PC-9 (cell line): ENCODE results near the gene KRTAP21-3. TPM values are rescaled to one million over a fixed set of nuclear protein-coding genes. Genes with fewer than 3 reads are reported as not detected.

ENCODE experiments used
- BruUV-seq: library from RNA; stranded (reverse); fragments of 400-500 nt; replicated peaks from 2 replicates; lab custom pipeline; 2021; lab: Mats Ljungman, UMichigan
- CTCF ChIA-PET: fragments of 300-600 bp; sonication (Branson Sonifier 250); formaldehyde crosslinking; loops from one replicate; lab custom pipeline; 2022; ENCODE audit warnings: antibody characterized with exemption; lab: Charles Lee
- POLR2A ChIA-PET: fragments of 300-600 bp; sonication (Branson Sonifier 250); formaldehyde crosslinking; loops from one replicate; lab custom pipeline; 2022; ENCODE audit warnings: antibody characterized with exemption; ENCODE audit not compliant: unreplicated experiment; lab: Charles Lee
- DNase-seq, 2 experiments: peaks; one replicate each; pipeline versions ENCODE4 v3.0.0 to v3.0.0-alpha.2; 2015 to 2022; ENCODE audit warnings: mixed read lengths in 1 of 2
- H2AFZ ChIP-seq: fragments of 200-600 bp; sonication (generic); 2 replicates; pipeline ENCODE4 v1.8.1; 2017; ENCODE audit warnings: antibody characterized with exemption
- H3F3A ChIP-seq: fragments of 200-600 bp; sonication (generic); 2 replicates; pipeline ENCODE4 v1.8.1; 2017; ENCODE audit warnings: antibody characterized with exemption, mild to moderate bottlenecking, low read depth; ENCODE audit not compliant: insufficient read depth
- H3K27ac ChIP-seq: fragments of 200-600 bp; sonication (generic); 2 replicates; pipeline ENCODE4 v1.6.1; 2016; ENCODE audit warnings: mixed run types
- H3K27me3 ChIP-seq: fragments of 200-600 bp; sonication (generic); 2 replicates; pipeline ENCODE4 v1.6.1; 2016; ENCODE audit warnings: low read depth, mixed run types; ENCODE audit not compliant: insufficient read depth
- H3K36me3 ChIP-seq: fragments of 200-600 bp; sonication (generic); 2 replicates; pipeline ENCODE4 v1.6.1; 2016; ENCODE audit warnings: low read depth, mixed run types
- H3K4me1 ChIP-seq: fragments of 200-600 bp; sonication (generic); replicated peaks from 2 replicates; pipeline ENCODE4 v1.6.1; 2016; ENCODE audit warnings: mixed run types; ENCODE audit not compliant: insufficient read depth
- H3K4me2 ChIP-seq: fragments of 200-600 bp; sonication (generic); 2 replicates; pipeline ENCODE4 v1.6.1; 2017; ENCODE audit warnings: mixed run types
- H3K4me3 ChIP-seq: fragments of 200-600 bp; sonication (generic); 2 replicates; pipeline ENCODE4 v1.6.1; 2016; ENCODE audit warnings: mixed run types
- H3K79me2 ChIP-seq: fragments of 200-600 bp; sonication (generic); 2 replicates; pipeline ENCODE4 v1.6.1; 2017; ENCODE audit warnings: low read depth, mixed run types
- H3K9me2 ChIP-seq: fragments of 200-600 bp; sonication (generic); 2 replicates; pipeline ENCODE4 v1.8.1; 2017; ENCODE audit warnings: mild to moderate bottlenecking; ENCODE audit not compliant: insufficient read depth
- H3K9me3 ChIP-seq: fragments of 200-600 bp; sonication (generic); 2 replicates; pipeline ENCODE4 v1.8.1; 2016; ENCODE audit warnings: low read depth; ENCODE audit not compliant: insufficient read depth
- H4K20me1 ChIP-seq: fragments of 200-600 bp; sonication (generic); 2 replicates; pipeline ENCODE4 v1.8.1; 2017; ENCODE audit not compliant: insufficient read depth
- EZH2 ChIP-seq: fragments of 200-600 bp; sonication (generic); IDR thresholded peaks from 2 replicates; pipeline ENCODE4 v1.8.0; 2017; ENCODE audit warnings: antibody characterized with exemption, low read depth
- intact Hi-C: fragments of 100-400 bp; cut with micrococcal nuclease; formaldehyde crosslinking; loops from one replicate; pipeline ENCODE4 v1.10.0; 2022; ENCODE audit not compliant: unreplicated experiment
- total RNA-seq: library from RNA; stranded (reverse); gene quantifications from 2 replicates; pipeline ENCODE4 v1.2.3, GENCODE V29; 2021
- TF ChIP-seq, protein P1 (sequence below): fragments of 200-600 bp; sonication (generic); conservative IDR thresholded peaks from 2 replicates; pipeline ENCODE4 v1.6.1; 2017; ENCODE audit warnings: mixed run types, antibody characterized with exemption, mild to moderate bottlenecking, moderate library complexity

KRTAP21-3 gene
- total RNA-seq, 1 experiment from 2014 or later: not detected

DNA sequence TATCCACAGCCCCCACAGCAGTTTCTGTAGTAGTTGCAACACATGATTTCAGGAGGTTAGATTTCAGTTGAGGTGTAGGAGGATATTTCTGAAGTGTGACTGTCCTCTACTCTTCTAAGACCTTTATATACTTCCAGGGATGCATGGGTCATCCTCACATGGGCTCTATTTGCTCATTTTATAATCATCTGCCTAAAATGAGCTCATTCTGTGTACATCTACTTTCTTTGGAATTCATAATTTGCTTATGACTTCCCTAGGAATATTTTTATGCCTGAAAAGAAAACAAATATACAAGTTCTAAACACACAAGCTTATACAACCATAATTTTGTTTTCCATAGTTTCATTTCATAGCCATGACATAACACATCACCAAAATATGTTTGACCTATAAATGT, 28.6 kb upstream of the KRTAP21-3 start, which contains the start of gene KRTAP21-2:
Gene KRTAP21-2 (minus strand): TSS at position 101 of the 400 bp plus-strand sequence. CDS start 57 bp downstream, at position 44.
- Histone ChIP-seq H3F3A (no peaks in the 10 kb centered on the region), H3K27me3 (no peaks in the 10 kb centered on the region), H2AFZ (no peak within 1 kb of the TSS), H3K36me3 (no peaks in the 10 kb centered on the region), H3K9me2 (no peaks in the 10 kb centered on the region), H3K27ac (no peak within 1 kb of the TSS), H3K9me3 (no peaks in the 10 kb centered on the region), H3K4me1 (no peaks in the 10 kb centered on the region), H4K20me1 (no peaks in the 10 kb centered on the region), H3K79me2 (no peaks in the 10 kb centered on the region), H3K4me2 (no peak within 1 kb of the TSS), H3K4me3 (no peak within 1 kb of the TSS)
- TF ChIP-seq EZH2: no peak
- TF ChIP-seq, protein P1, sequence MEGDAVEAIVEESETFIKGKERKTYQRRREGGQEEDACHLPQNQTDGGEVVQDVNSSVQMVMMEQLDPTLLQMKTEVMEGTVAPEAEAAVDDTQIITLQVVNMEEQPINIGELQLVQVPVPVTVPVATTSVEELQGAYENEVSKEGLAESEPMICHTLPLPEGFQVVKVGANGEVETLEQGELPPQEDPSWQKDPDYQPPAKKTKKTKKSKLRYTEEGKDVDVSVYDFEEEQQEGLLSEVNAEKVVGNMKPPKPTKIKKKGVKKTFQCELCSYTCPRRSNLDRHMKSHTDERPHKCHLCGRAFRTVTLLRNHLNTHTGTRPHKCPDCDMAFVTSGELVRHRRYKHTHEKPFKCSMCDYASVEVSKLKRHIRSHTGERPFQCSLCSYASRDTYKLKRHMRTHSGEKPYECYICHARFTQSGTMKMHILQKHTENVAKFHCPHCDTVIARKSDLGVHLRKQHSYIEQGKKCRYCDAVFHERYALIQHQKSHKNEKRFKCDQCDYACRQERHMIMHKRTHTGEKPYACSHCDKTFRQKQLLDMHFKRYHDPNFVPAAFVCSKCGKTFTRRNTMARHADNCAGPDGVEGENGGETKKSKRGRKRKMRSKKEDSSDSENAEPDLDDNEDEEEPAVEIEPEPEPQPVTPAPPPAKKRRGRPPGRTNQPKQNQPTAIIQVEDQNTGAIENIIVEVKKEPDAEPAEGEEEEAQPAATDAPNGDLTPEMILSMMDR: no peak
- CTCF ChIA-PET: no interaction called here
- no peak for DNase-seq
- intact Hi-C loops: no loop called here
- no TSS peak for BruUV-seq
- POLR2A ChIA-PET: no interaction called here

DNA sequence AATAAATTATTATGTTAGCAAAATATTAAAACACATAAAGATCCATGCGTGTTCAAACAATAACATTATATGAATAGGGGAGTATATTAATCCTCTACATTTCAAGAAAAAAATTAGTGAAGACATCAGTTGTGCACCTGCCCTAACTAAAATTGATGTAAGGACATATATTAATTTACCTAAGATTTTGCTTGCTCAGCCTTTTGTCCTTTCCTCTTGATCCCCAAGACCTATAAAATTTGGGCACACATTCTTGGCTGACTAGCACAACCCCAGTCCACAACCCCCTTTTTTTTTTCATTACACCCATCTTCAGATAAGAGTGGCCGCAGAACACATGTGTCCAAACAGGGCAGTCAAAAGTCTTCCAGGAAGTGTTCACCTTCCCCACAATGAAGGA, 21.9 kb upstream of the KRTAP21-3 start:
- no peaks in the 10 kb centered on the region for H3K36me3 ChIP-seq
- no peak overlapping the region for H3K4me3 ChIP-seq
- no TSS peak for BruUV-seq
- H3K27ac ChIP-seq: no peak overlapping the region
- intact Hi-C loops: no loop called here
- H3F3A ChIP-seq: no peaks in the 10 kb centered on the region
- H3K4me2 ChIP-seq: no peak overlapping the region
- TF ChIP-seq EZH2: no peak
- TF ChIP-seq, protein P1: no peak
- H4K20me1 ChIP-seq: no peaks in the 10 kb centered on the region
- CTCF ChIA-PET: no interaction called here
- no peak for DNase-seq
- H3K9me2 ChIP-seq: no peaks in the 10 kb centered on the region
- H3K4me1 ChIP-seq: no peaks in the 10 kb centered on the region
- H3K9me3 ChIP-seq: no peaks in the 10 kb centered on the region
- POLR2A ChIA-PET: no interaction called here
- no peaks in the 10 kb centered on the region for H3K27me3 ChIP-seq
- no peak overlapping the region for H2AFZ ChIP-seq
- no peaks in the 10 kb centered on the region for H3K79me2 ChIP-seq

DNA sequence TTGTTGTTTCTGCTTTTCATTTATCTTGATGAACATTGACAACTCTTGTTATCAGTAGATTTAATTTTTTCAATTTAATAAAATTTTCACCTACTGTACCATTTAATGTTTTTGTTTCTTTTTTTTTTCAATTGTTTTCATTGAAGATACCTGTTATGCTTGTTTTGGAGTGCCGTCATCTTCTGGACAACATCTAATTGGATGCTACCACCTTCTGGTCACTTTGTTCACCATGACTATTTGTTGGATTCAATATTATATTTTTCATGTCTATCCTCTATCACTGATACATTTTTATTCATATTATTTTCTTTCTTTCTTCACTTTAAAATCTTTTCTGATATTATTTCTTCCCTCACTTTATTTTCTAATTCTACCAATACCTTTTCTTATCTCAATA, 14.4 kb upstream of the KRTAP21-3 start:
- DNase-seq: no peak
- no peaks in the 10 kb centered on the region for H3K9me3 ChIP-seq
- H3K36me3 ChIP-seq: no peaks in the 10 kb centered on the region
- no peak overlapping the region for H3K4me3 ChIP-seq
- no peak overlapping the region for H2AFZ ChIP-seq
- H3K79me2 ChIP-seq: no peaks in the 10 kb centered on the region
- no peaks in the 10 kb centered on the region for H3F3A ChIP-seq
- no peak overlapping the region for H3K4me2 ChIP-seq
- no peak overlapping the region for H3K27ac ChIP-seq
- H3K4me1 ChIP-seq: no peaks in the 10 kb centered on the region
- no peaks in the 10 kb centered on the region for H4K20me1 ChIP-seq
- no peak for TF ChIP-seq EZH2
- intact Hi-C loops: no loop called here
- no peaks in the 10 kb centered on the region for H3K9me2 ChIP-seq
- CTCF ChIA-PET: no interaction called here
- BruUV-seq: no TSS peak
- no peaks in the 10 kb centered on the region for H3K27me3 ChIP-seq
- POLR2A ChIA-PET: no interaction called here

DNA sequence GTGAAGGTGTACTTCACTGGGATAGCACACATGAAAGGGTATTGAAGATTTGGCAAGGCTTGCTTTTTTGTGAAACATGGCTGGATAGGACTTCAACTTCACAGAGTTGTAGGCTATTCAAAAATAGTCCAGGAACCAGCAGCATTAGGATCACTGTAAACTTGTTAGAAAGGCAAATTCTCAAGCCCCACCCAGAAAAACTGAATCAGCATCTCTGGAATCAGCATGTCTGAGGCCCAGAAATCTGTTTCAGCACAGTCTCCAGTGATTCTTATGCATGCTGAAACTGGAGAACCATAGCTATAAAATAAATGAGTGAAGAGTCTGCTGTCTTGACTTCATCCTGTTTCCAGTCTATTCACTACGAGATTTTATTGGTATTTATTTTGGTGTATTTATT, 8.1 kb upstream of the KRTAP21-3 start:
- H4K20me1 ChIP-seq: no peaks in the 10 kb centered on the region
- H3K4me2 ChIP-seq: no peak overlapping the region
- ChIA-PET CTCF (no interaction called here), POLR2A (no interaction called here)
- H3K36me3 ChIP-seq: no peaks in the 10 kb centered on the region
- H2AFZ ChIP-seq: no peak overlapping the region
- TF ChIP-seq, protein P1: no peak
- no peak for TF ChIP-seq EZH2
- H3K79me2 ChIP-seq: no peaks in the 10 kb centered on the region
- H3K4me1 ChIP-seq: no peaks in the 10 kb centered on the region
- H3K27ac ChIP-seq: no peak overlapping the region
- no peak for DNase-seq
- intact Hi-C loops: no loop called here
- H3K4me3 ChIP-seq: no peak overlapping the region
- BruUV-seq: no TSS peak
- H3F3A ChIP-seq: no peaks in the 10 kb centered on the region
- H3K9me2 ChIP-seq: no peaks in the 10 kb centered on the region
- no peaks in the 10 kb centered on the region for H3K27me3 ChIP-seq
- H3K9me3 ChIP-seq: no peaks in the 10 kb centered on the region
